HEK293 (cell line): ENCODE results near the gene CAPN5.

Experiments
- MYNN ChIP-seq: fragments of 450-650 bp; formaldehyde crosslinking; IDR thresholded peaks from 2 replicates; pipeline ENCODE4 v1.5.1; 2016; ENCODE audit warnings: missing biosample characterization, missing genetic modification characterization, borderline replicate concordance
- ZNF335 ChIP-seq: fragments of 450-650 bp; formaldehyde crosslinking; conservative IDR thresholded peaks from 2 replicates; pipeline ENCODE4 v1.5.1; 2016; ENCODE audit warnings: missing biosample characterization, missing genetic modification characterization
- TF ChIP-seq, protein P1 (sequence below): fragments of 450-650 bp; formaldehyde crosslinking; IDR thresholded peaks from 2 replicates; pipeline ENCODE4 v1.5.1; 2016; ENCODE audit warnings: missing biosample characterization, missing genetic modification characterization
- TF ChIP-seq, protein P2 (sequence below): sonication (generic); formaldehyde crosslinking; IDR thresholded peaks from 2 replicates; pipeline ENCODE4 v1.8.1; 2022; ENCODE audit warnings: mild to moderate bottlenecking, moderate library complexity, missing genetic modification reagents
- TF ChIP-seq, protein P3 (sequence below): fragments of 450-650 bp; formaldehyde crosslinking; IDR thresholded peaks from 2 replicates; pipeline ENCODE4 v1.5.1; 2016; ENCODE audit warnings: missing biosample characterization, missing genetic modification characterization

DNA sequence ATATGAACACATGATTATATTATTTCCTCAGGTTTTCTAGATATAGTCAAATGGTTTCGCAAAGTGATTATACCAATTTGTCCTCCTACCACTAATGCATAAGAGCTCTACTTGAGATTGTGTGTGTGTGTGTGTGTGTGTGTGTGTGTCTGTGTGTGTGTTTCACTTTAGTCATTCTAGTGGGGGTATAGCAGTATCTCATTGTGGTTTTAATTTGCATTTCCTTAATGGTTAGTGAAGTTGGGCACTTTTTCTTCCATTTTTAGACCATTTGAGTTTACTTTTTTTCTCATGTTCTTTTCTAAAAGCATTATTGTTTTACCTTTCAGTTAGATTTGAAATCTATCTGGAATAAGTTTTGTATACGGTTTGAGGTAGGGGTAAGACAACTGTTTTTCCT is 12.9 kb downstream of the CAPN5 start:
- TF ChIP-seq, protein P1, sequence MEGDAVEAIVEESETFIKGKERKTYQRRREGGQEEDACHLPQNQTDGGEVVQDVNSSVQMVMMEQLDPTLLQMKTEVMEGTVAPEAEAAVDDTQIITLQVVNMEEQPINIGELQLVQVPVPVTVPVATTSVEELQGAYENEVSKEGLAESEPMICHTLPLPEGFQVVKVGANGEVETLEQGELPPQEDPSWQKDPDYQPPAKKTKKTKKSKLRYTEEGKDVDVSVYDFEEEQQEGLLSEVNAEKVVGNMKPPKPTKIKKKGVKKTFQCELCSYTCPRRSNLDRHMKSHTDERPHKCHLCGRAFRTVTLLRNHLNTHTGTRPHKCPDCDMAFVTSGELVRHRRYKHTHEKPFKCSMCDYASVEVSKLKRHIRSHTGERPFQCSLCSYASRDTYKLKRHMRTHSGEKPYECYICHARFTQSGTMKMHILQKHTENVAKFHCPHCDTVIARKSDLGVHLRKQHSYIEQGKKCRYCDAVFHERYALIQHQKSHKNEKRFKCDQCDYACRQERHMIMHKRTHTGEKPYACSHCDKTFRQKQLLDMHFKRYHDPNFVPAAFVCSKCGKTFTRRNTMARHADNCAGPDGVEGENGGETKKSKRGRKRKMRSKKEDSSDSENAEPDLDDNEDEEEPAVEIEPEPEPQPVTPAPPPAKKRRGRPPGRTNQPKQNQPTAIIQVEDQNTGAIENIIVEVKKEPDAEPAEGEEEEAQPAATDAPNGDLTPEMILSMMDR (tag by site-specific recombination): no peak
- TF ChIP-seq, protein P2, sequence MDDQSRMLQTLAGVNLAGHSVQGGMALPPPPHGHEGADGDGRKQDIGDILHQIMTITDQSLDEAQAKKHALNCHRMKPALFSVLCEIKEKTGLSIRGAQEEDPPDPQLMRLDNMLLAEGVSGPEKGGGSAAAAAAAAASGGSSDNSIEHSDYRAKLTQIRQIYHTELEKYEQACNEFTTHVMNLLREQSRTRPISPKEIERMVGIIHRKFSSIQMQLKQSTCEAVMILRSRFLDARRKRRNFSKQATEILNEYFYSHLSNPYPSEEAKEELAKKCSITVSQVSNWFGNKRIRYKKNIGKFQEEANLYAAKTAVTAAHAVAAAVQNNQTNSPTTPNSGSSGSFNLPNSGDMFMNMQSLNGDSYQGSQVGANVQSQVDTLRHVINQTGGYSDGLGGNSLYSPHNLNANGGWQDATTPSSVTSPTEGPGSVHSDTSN (CRISPR knock-in tag): no peak
- TF ChIP-seq, protein P3, sequence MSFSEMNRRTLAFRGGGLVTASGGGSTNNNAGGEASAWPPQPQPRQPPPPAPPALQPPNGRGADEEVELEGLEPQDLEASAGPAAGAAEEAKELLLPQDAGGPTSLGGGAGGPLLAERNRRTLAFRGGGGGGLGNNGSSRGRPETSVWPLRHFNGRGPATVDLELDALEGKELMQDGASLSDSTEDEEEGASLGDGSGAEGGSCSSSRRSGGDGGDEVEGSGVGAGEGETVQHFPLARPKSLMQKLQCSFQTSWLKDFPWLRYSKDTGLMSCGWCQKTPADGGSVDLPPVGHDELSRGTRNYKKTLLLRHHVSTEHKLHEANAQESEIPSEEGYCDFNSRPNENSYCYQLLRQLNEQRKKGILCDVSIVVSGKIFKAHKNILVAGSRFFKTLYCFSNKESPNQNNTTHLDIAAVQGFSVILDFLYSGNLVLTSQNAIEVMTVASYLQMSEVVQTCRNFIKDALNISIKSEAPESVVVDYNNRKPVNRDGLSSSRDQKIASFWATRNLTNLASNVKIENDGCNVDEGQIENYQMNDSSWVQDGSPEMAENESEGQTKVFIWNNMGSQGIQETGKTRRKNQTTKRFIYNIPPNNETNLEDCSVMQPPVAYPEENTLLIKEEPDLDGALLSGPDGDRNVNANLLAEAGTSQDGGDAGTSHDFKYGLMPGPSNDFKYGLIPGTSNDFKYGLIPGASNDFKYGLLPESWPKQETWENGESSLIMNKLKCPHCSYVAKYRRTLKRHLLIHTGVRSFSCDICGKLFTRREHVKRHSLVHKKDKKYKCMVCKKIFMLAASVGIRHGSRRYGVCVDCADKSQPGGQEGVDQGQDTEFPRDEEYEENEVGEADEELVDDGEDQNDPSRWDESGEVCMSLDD: no peak
- no peak for TF ChIP-seq MYNN
- no peak for TF ChIP-seq ZNF335
